Right renal pelvis (tissue), 4 donors: Measurements from ENCODE around the gene RBKS. TPM values are rescaled to one million over a fixed set of nuclear protein-coding genes. Genes with fewer than 3 reads are reported as not detected.

Source experiments
- DNase-seq, 4 donors: peaks; one replicate each; pipeline ENCODE4 v3.0.0-alpha.2; 2013; ENCODE audit warnings: low read depth in 4 of 4, low spot score in 3 of 4, missing footprints in 1 of 4
- polyA plus RNA-seq, 4 donors: library from polyadenylated mRNA; unstranded; fragments of 120-200 nt; gene quantifications; one replicate each; pipeline ENCODE4 v1.2.1, GENCODE V29; 2013; ENCODE audit not compliant: insufficient read length in 4 of 4

The RBKS gene
- polyA plus RNA-seq, 4 donors: 6.9 to 9.9 (median 8.2) TPM

GRCh38 chr2:27838502-27838901, 51.7 kb downstream of the RBKS start:
- DNase-seq: no peak

- no peak for DNase-seq
These were observed 56.3 kb downstream of the RBKS start for GRCh38 chr2:27833931-27834330.

- no peak for DNase-seq
These were observed 57.8 kb downstream of the RBKS start for GRCh38 chr2:27832396-27832795.

- no peak for DNase-seq
These were observed 58.7 kb downstream of the RBKS start for GRCh38 chr2:27831279-27832050.

- no peak for DNase-seq
These were observed 59.5 kb downstream of the RBKS start for GRCh38 chr2:27830656-27831055.

- no peak for DNase-seq
These were observed 60.4 kb downstream of the RBKS start for GRCh38 chr2:27829791-27830190.

GRCh38 chr2:27828305-27828704, 61.9 kb downstream of the RBKS start:
- DNase-seq: no peak

GRCh38 chr2:27824401-27824800, 65.8 kb downstream of the RBKS start:
- DNase-seq: no peak

- no peak for DNase-seq
These were observed 66.6 kb downstream of the RBKS start for GRCh38 chr2:27823569-27823968.

- no peak for DNase-seq
These were observed 67.1 kb downstream of the RBKS start for GRCh38 chr2:27823135-27823534.

- DNase-seq: no peak
These were observed 68.1 kb downstream of the RBKS start for GRCh38 chr2:27822049-27822448.

- DNase-seq: no peak
These were observed 74.2 kb downstream of the RBKS start for GRCh38 chr2:27815860-27816438.

- no peak for DNase-seq
These were observed 75.4 kb downstream of the RBKS start for GRCh38 chr2:27814758-27815157.

- no peak for DNase-seq
These were observed 78.4 kb downstream of the RBKS start for GRCh38 chr2:27811768-27812167.

- DNase-seq: no peak
These were observed 79.7 kb downstream of the RBKS start for GRCh38 chr2:27810455-27810854.

GRCh38 chr2:27809761-27810241, 80.4 kb downstream of the RBKS start:
- DNase-seq: no peak

GRCh38 chr2:27808984-27809383, 81.2 kb downstream of the RBKS start:
- no peak for DNase-seq

GRCh38 chr2:27808418-27808817, 81.8 kb downstream of the RBKS start:
- no peak for DNase-seq

GRCh38 chr2:27807476-27807875, 82.7 kb downstream of the RBKS start:
- DNase-seq: no peak

GRCh38 chr2:27806311-27807059, 83.7 kb downstream of the RBKS start:
- peak in 3 of 4 donors; percentile 12 to 22 (median 18) for DNase-seq

- no peak for DNase-seq
These were observed 85.0 kb downstream of the RBKS start for GRCh38 chr2:27805180-27805579.

- DNase-seq: no peak
These were observed 86.0 kb downstream of the RBKS start for GRCh38 chr2:27804146-27804545.
